ENCODE results near the gene GLG1. TPM values are rescaled to one million over a fixed set of nuclear protein-coding genes. Genes with fewer than 3 reads are reported as not detected.
A peak's percentile ranks its signal among the peaks of the same experiment; 100 is the strongest.

The GLG1 gene
- total and polyA plus RNA-seq, 12 donors, result 25.7 to 136 (median 103) TPM

GRCh38 chr16:74455213-74455612 lies 151.7 kb downstream of the GLG1 start:
- intact Hi-C loops (cut with DNase I), result no loop called here
- H3K36me3 ChIP-seq, result peaks cover 0 to 100% (median 49%) of the 10 kb centered on the region in 9 donors

GRCh38 chr16:74451951-74452758 lies 154.8 kb downstream of the GLG1 start:
- DNase-seq (no peak), ATAC-seq (peak in 2 of 8 donors; percentile 19 to 24)
- intact Hi-C loops (cut with DNase I), result no loop called here
- Histone ChIP-seq H3K27me3 (no peaks in the 10 kb centered on the region), H3K4me3 (no peak overlapping the region), H3K9me3 (no peaks in the 10 kb centered on the region), H3K4me1 (peaks cover 8 to 50% (median 34%) of the 10 kb centered on the region in 9 donors), H3K27ac (peak overlapping the region in 1 of 10 donors; percentile 15), H3K36me3 (peaks cover 0 to 79% (median 42%) of the 10 kb centered on the region in 9 donors)
- no peak for TF ChIP-seq CTCF (IDR thresholded peaks at IDR 0.05)
- 88% methylated on average over 14 of the region's 14 CpGs for WGBS, 2 donors

More at GRCh38 chr16:74455213-74455612, 151.7 kb downstream of the GLG1 start:
- Histone ChIP-seq H3K4me3 (no peak overlapping the region), H3K27me3 (no peaks in the 10 kb centered on the region), H3K27ac (no peak overlapping the region), H3K9me3 (no peaks in the 10 kb centered on the region), H3K4me1 (peaks cover under 1 to 19% (median 5%) of the 10 kb centered on the region in 9 donors)
- no peak for TF ChIP-seq CTCF (IDR thresholded peaks at IDR 0.05)
- ATAC-seq (no peak), DNase-seq (no peak)
- 84% methylated on average over 7 of the region's 7 CpGs for whole genome bisulfite sequencing, 2 donors

- H3K27me3 ChIP-seq, result no peaks in the 10 kb centered on the region
- H3K4me1 ChIP-seq, result peaks cover 8 to 52% (median 34%) of the 10 kb centered on the region in 9 donors
- no peak for TF ChIP-seq CTCF (IDR thresholded peaks at IDR 0.05)
- H3K4me3 ChIP-seq, result no peak overlapping the region
- intact Hi-C loops (cut with DNase I), result no loop called here
- DNase-seq (no peak), ATAC-seq (no peak)
- 92 to 94% methylated on average over 20 of the region's 20 CpGs for WGBS, 2 donors
- no peaks in the 10 kb centered on the region for H3K9me3 ChIP-seq
- peaks cover 0 to 75% (median 35%) of the 10 kb centered on the region in 9 donors for H3K36me3 ChIP-seq
- H3K27ac ChIP-seq, result peak overlapping the region in 3 of 10 donors; percentile 6 to 72 (median 15)
Observed at GRCh38 chr16:74450967-74451760, 155.8 kb downstream of the GLG1 start.

GRCh38 chr16:74450236-74450635 lies 156.7 kb downstream of the GLG1 start:
- TF ChIP-seq CTCF (IDR thresholded peaks at IDR 0.05), result no peak
- ATAC-seq, result no peak

More at GRCh38 chr16:74450236-74450635, 156.7 kb downstream of the GLG1 start:
- H3K4me3 ChIP-seq, result no peak overlapping the region
- peaks cover 0 to 66% (median 27%) of the 10 kb centered on the region in 9 donors for H3K36me3 ChIP-seq
- peaks cover 8 to 52% (median 34%) of the 10 kb centered on the region in 9 donors for H3K4me1 ChIP-seq
- DNase-seq, result no peak
- intact Hi-C loops (cut with DNase I), result no loop called here
- peak overlapping the region; percentile 72 to 91 (median 80) for H3K27ac ChIP-seq
- H3K9me3 ChIP-seq, result no peaks in the 10 kb centered on the region
- no peaks in the 10 kb centered on the region for H3K27me3 ChIP-seq
- 94 to 95% methylated on average over 3 of the region's 3 CpGs for WGBS, 2 donors

All from heart right ventricle (tissue), 16 donors.